Fibroblast of pulmonary artery (primary cell): ENCODE measurements around the gene ATP11C.

Source experiments
- DNase-seq: peaks from one replicate; pipeline ENCODE4 v3.0.0-alpha.2; 2010; ENCODE audit warnings: low read depth
- H3K4me3 ChIP-seq: replicated peaks from 2 replicates; pipeline ENCODE4 v1.5.1; 2011; ENCODE audit warnings: low read depth, mild to moderate bottlenecking, control low read depth, low read length, moderate library complexity
- CTCF ChIP-seq: IDR thresholded peaks from 2 replicates; pipeline ENCODE4 v1.5.1; 2011; ENCODE audit warnings: mild to moderate bottlenecking, control low read depth, low read length, inconsistent platforms; ENCODE audit errors: missing control alignments

The ATP11C gene

GRCh38 chrX:139815771-139816170 lies 117.1 kb downstream of the ATP11C start:
- H3K4me3 ChIP-seq = no peak overlapping the region
- TF ChIP-seq CTCF = no peak
- no peak for DNase-seq

DNA sequence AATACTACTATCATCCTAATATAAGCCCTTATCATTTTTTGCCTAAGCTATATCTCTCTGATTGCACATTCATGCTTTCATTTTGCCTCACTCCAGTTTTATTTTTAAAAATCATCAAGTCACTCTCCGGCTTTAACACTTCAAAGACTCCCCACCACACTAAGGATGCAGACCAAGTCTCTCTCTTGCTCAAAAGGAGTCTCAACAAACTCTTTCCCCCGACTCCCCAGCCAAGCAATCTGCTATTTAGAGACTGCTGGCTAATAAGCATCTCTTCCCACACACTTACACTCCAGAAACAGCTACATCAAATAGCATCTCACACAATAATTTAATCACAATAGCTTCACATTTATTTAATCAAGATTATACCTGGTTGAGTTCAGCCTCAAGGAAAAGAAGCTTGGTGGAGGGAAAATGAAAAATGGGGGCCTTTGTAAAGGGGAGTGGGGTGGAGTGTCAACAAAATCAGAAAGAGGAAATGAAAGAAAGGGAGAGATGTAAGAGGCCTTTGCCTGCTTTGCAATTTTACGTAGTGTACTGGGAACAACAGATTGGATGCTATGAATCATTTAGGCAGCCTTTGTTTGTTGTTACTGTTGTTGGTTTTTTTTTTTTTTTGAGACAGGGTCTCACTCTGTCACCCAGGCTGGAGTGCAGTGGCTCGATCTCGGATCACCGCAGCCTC lies 120.8 kb downstream of the ATP11C start:
- H3K4me3 ChIP-seq = no peak overlapping the region
- no peak for TF ChIP-seq CTCF
- no peak for DNase-seq

- H3K4me3 ChIP-seq = no peak overlapping the region
- TF ChIP-seq CTCF = no peak
- no peak for DNase-seq
Observed at GRCh38 chrX:139804482-139804881, 128.4 kb downstream of the ATP11C start.

DNA sequence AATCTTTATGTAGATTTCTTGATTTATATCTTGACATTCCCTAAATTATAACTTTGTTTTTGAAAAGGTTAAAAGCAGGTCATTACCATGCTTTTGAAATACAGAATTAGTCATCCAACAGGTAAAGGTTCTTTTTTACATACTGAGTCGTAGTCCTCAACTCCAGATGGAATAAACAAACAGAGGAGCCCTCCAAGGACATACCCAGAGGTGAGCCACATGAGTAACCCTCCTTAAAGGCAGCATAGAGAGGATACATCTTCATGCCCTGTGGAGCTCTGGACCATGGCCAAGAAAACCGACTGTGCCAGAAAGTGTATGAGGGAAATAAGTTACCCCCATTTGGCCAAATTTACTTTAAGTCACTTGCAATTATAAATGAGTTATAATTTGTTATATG lies 129.6 kb downstream of the ATP11C start:
- no peak for TF ChIP-seq CTCF
- DNase-seq = no peak
- no peak overlapping the region for H3K4me3 ChIP-seq

DNA sequence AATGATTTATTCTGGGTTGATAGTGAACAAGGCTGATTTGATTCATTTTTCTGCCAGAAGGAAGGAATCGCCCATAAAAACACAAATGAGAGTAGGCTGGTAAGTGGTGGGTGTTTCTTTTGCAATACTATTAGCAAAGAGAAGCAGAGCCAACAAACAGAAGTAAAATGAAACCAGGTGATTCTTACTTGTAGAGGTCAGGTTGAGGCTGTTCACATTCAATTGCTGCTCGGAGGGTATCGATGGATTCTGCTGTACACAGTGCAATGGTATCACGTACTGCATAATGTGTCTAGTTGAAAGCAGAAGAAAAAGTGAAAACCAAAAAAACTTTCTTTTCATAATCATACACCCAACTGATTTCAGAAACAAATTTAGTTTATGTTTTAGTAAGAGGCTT lies 130.8 kb downstream of the ATP11C start:
- no peak for DNase-seq
- TF ChIP-seq CTCF = no peak
- H3K4me3 ChIP-seq = no peak overlapping the region

- TF ChIP-seq CTCF = no peak
- H3K4me3 ChIP-seq = no peak overlapping the region
- DNase-seq = no peak
Observed at GRCh38 chrX:139801397-139801813, 131.4 kb downstream of the ATP11C start.

DNA sequence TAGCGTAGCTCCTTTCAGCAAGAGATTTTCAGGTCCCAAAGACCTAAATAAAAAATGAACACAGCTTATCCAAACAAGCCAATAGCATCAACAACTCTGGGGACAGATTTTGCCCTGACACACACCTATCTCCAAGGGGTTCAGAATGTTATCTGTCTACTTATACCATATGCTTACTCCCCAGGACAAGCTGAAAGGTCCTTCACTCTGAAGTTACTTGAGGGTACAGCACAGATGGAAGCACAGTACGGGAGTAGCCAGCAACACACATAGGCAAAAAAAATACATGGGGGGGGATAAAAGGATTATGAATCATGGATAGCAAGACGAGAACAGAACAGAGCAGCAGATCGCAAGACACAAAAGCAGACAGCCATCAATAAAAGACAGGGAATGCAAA lies 134.2 kb downstream of the ATP11C start:
- H3K4me3 ChIP-seq = no peak overlapping the region
- DNase-seq = no peak
- TF ChIP-seq CTCF = no peak
